Psoas muscle (tissue), 8 donors: ENCODE data around the gene GARIN3. TPM values are rescaled to one million over a fixed set of nuclear protein-coding genes. Genes with fewer than 3 reads are reported as not detected.

Source experiments
- ATAC-seq, 4 donors: fragments of 200-7000 bp; cut with Tn5 transposase; one replicate each; pipeline ENCODE4 v1.9.1; 2020; ENCODE audit warnings: moderate library complexity in 3 of 4, mild to moderate bottlenecking in 2 of 4
- DNase-seq, 2 donors: peaks; one replicate each; pipeline ENCODE4 v3.0.0-alpha.2; 2020
- H3K27ac ChIP-seq: fragments of 200-600 bp; one replicate; pipeline ENCODE4 v1.8.0; 2022
- H3K27me3 ChIP-seq, 3 donors: fragments of 200-600 bp in 1 of 3; one replicate each; pipeline versions ENCODE4 v1.6.1 to v1.8.0; 2013 to 2022; ENCODE audit warnings: low read length in 2 of 3, mild to moderate bottlenecking in 2 of 3, moderate library complexity in 1 of 3; ENCODE audit not compliant: insufficient read depth in 3 of 3
- H3K36me3 ChIP-seq, 2 donors: fragments of 200-600 bp in 1 of 2; one replicate each; pipeline versions ENCODE4 v1.6.1 to v1.8.0; 2013 to 2022; ENCODE audit warnings: low read depth in 1 of 2, mild to moderate bottlenecking in 1 of 2, moderate library complexity in 1 of 2; ENCODE audit not compliant: insufficient read depth in 1 of 2
- H3K4me1 ChIP-seq: fragments of 200-600 bp; one replicate; pipeline ENCODE4 v1.8.0; 2022
- H3K4me3 ChIP-seq: fragments of 200-600 bp; one replicate; pipeline ENCODE4 v1.8.0; 2022; ENCODE audit warnings: mild to moderate bottlenecking
- H3K9me3 ChIP-seq: fragments of 200-600 bp; one replicate; pipeline ENCODE4 v1.8.0; 2022
- CTCF ChIP-seq: fragments of 200-600 bp; IDR thresholded peaks from one replicate; pipeline ENCODE4 v1.8.0; 2022; ENCODE audit warnings: antibody characterized with exemption
- WGBS, 3 donors: extraction: QIAGEN DNeasy Blood & Tissue Kit; methylation state at CpG; one replicate each; pipeline versions ENCODE4 v1.1.6 to v1.1.7; 2013; 5-methylcytosine and 5-hydroxymethylcytosine counted together
- intact Hi-C, 2 donors: fragments of 100-400 bp; cut with DNase I; formaldehyde crosslinking; loops; one replicate each; pipeline versions ENCODE4 v1.11.0 to v1.14.2; 2022
- polyA plus RNA-seq, 3 donors: library from polyadenylated mRNA; stranded (reverse); fragments of 200-250 nt; gene quantifications; one replicate each; pipeline ENCODE4 v1.2.3, GENCODE V29; 2013
- total RNA-seq, 4 donors: library from RNA; stranded (reverse); fragmentation: NEBNext Ultra II Directional in 2 of 4; extraction: Animal tissue kit (Norgen Biotek cat#: 25700) in 2 of 4; gene quantifications; one replicate each; pipeline versions ENCODE4 v1.2.1 to v1.2.4, GENCODE V29; 2021 to 2023
- donor health status: healthy with polysubstance abuse.
- donor health status: DM: no; HTN: no; CAD: no; lungs with moderate emphysema.
- donor health status: Bipolar disorder and iron deficiency.
- donor health status: healthy.
- donor health status: DM: yes; HTN: yes; CAD: no.
- donor health status: DM: no; HTN: no; CAD: no.
- donor health status: DM: no; HTN: no; CAD: no.
- donor health status: DM: yes; HTN: yes; CAD: no.

Gene GARIN3
- total and polyA plus RNA-seq, 7 donors: not detected

GRCh38 chr5:157203417-157203816 is 37.4 kb upstream of the GARIN3 start:
- DNase-seq (no peak), ATAC-seq (no peak)
- H3K36me3 ChIP-seq: no peaks in the 10 kb centered on the region
- H3K9me3 ChIP-seq: no peaks in the 10 kb centered on the region
- no peak overlapping the region for H3K27ac ChIP-seq
- no peaks in the 10 kb centered on the region for H3K4me1 ChIP-seq
- 75 to 80% (median 80%) methylated on average over 4 of the region's 4 CpGs for WGBS, 3 donors
- peaks cover 0 to 1% (median 0%) of the 10 kb centered on the region in 3 donors for H3K27me3 ChIP-seq
- no peak overlapping the region for H3K4me3 ChIP-seq
- TF ChIP-seq CTCF: no peak
- intact Hi-C loops: no loop called here

GRCh38 chr5:157201857-157202256 is 35.8 kb upstream of the GARIN3 start:
- DNase-seq (no peak), ATAC-seq (no peak)
- no peak for TF ChIP-seq CTCF
- Histone ChIP-seq H3K27ac (no peak overlapping the region), H3K27me3 (no peaks in the 10 kb centered on the region), H3K36me3 (no peaks in the 10 kb centered on the region), H3K9me3 (no peaks in the 10 kb centered on the region), H3K4me3 (no peak overlapping the region), H3K4me1 (no peaks in the 10 kb centered on the region)
- WGBS, 3 donors: 74 to 86% (median 80%) methylated on average over 4 of the region's 4 CpGs
- intact Hi-C loops: no loop called here

- TF ChIP-seq CTCF: no peak
Measured at GRCh38 chr5:157198277-157198986, 32.4 kb upstream of the GARIN3 start.

GRCh38 chr5:157197086-157197485 is 31.0 kb upstream of the GARIN3 start:
- no peak for ATAC-seq
- H3K4me1 ChIP-seq: no peaks in the 10 kb centered on the region

More at GRCh38 chr5:157198277-157198986, 32.4 kb upstream of the GARIN3 start:
- intact Hi-C loops: no loop called here
- Histone ChIP-seq H3K27me3 (peaks cover 0 to 3% (median 0%) of the 10 kb centered on the region in 3 donors), H3K9me3 (no peaks in the 10 kb centered on the region), H3K27ac (no peak overlapping the region), H3K4me1 (no peaks in the 10 kb centered on the region), H3K36me3 (no peaks in the 10 kb centered on the region), H3K4me3 (no peak overlapping the region)
- ATAC-seq (no peak), DNase-seq (no peak)
- WGBS, 3 donors: 39 to 49% (median 45%) methylated on average over 5 of the region's 5 CpGs

More at GRCh38 chr5:157197086-157197485, 31.0 kb upstream of the GARIN3 start:
- peaks cover 0 to 3% (median 0%) of the 10 kb centered on the region in 3 donors for H3K27me3 ChIP-seq
- intact Hi-C loops: no loop called here
- no peak overlapping the region for H3K4me3 ChIP-seq
- DNase-seq: no peak
- H3K36me3 ChIP-seq: no peaks in the 10 kb centered on the region
- H3K27ac ChIP-seq: no peak overlapping the region
- 71 to 87% (median 81%) methylated on average over 3 of the region's 3 CpGs for WGBS, 3 donors
- TF ChIP-seq CTCF: no peak
- H3K9me3 ChIP-seq: no peaks in the 10 kb centered on the region
